ENCODE results near the gene VAV3. TPM values are rescaled to one million over a fixed set of nuclear protein-coding genes. Genes with fewer than 3 reads are reported as not detected.

The VAV3 gene
- total and polyA plus RNA-seq, 2 of the 8 experiments (the other 6 are each of a cell fraction or from before 2014, with no cell fraction given): 2.9 to 7.9 TPM

DNA sequence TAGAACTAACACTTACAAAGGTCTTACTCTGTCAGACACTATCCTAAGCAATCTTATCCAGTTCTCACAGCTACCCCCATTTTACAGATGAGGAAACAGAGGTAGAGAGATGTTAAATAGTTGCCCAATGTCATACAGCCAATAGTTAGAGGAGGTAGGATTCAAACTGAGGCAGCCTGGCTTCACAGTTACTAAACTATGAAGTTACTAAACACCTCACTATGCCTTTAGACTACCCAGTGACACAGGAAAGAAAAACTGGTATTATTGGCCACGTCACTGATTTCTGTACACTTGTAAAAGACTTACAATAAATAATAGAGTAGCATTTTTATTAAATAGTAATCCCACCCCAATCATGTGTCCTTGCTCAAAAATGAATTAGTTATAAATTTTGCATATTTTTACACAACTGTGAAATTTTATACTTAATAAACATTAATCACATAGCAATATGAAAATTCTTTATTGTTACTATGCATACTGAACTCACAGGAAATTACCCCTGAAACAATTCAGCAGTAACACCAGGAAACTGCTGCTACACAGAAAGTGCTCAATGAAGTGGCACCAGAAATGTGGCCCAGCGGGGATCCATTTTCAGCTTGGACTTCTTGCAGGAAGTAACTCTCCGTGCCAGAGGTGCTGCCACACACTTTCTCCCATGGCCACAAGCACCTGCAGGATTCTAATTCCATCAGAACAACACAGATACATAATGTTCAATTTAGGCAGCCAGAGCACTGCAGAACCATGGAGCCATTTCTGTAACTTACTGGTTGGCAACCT is 69.4 kb downstream of the VAV3 start:
- H3K23ac ChIP-seq (ENCODE audit: insufficient read length): no peak overlapping the region
- no peak overlapping the region for H2BK20ac ChIP-seq (ENCODE audit: low read length)
- no peak for FAIRE-seq
- no peak overlapping the region for H3K4me2 ChIP-seq (ENCODE audit: insufficient read depth in 1 of 2, low read depth in 2 of 2, low read length in 2 of 2)
- H3K9me3 ChIP-seq (ENCODE audit: insufficient read depth in 2 of 2, low read depth in 1 of 2, low read length in 1 of 2): peaks cover 0 to 8% of the 10 kb centered on the region in 2 experiments; a peak in 2 of 4 replicates
- no peaks in the 10 kb centered on the region for H3K27me3 ChIP-seq (replicated peaks in 1 of 4; ENCODE audit: control insufficient read depth in 3 of 4, extremely low read depth in 1 of 4, insufficient read depth in 3 of 4, low read length in 3 of 4)
- H3K23me2 ChIP-seq (ENCODE audit: low read depth, low read length): no peaks in the 10 kb centered on the region
- H3K14ac ChIP-seq (ENCODE audit: insufficient read length): no peak overlapping the region
- no peak overlapping the region for H2AK5ac ChIP-seq (ENCODE audit: low read depth, low read length)
- H3K79me2 ChIP-seq (ENCODE audit: control insufficient read depth in 1 of 2, insufficient read depth in 2 of 2, low read length in 2 of 2): no peaks in the 10 kb centered on the region
- no peak overlapping the region for H2AFZ ChIP-seq (ENCODE audit: low read length)
- no peak overlapping the region for H2BK5ac ChIP-seq (ENCODE audit: low read depth, low read length)
- H4K20me1 ChIP-seq (replicated peaks in 1 of 2; ENCODE audit: control insufficient read depth in 1 of 2, insufficient read depth in 2 of 2, low read length in 2 of 2): no peaks in the 10 kb centered on the region
- H3K18ac ChIP-seq (ENCODE audit: extremely low read depth, low read length): no peak overlapping the region
- no peaks in the 10 kb centered on the region for H3K36me3 ChIP-seq (ENCODE audit: control insufficient read depth in 2 of 4, insufficient read depth in 4 of 4, low read length in 3 of 4)
- no peak overlapping the region for H4K5ac ChIP-seq (ENCODE audit: insufficient read length, low read depth, low read length)
- no peak overlapping the region for H2BK120ac ChIP-seq (replicated peaks; ENCODE audit: low read depth, low read length)
- no peak for DNase-seq (ENCODE audit: low read depth in 1 of 2, low spot score in 2 of 2)
- H3K27ac ChIP-seq (ENCODE audit: low read depth, low read length): no peak overlapping the region
- H4K8ac ChIP-seq (ENCODE audit: extremely low read depth, insufficient read depth, low read length): no peak overlapping the region
- ChIA-PET POLR2A (ENCODE audit: partially characterized antibody) (interaction anchor here (0.5 to 0.7 kb wide), 2 partner anchors 45 to 165 kb away, joined by 3 read pairs; no protein-coding TSS in a partner anchor), CTCF (ENCODE audit: partially characterized antibody) (interaction anchor here (1.0 to 1.3 kb wide), 2 partner anchors 13 to 16 kb away, joined by 3 read pairs; no protein-coding TSS in a partner anchor)
- H3K4ac ChIP-seq (replicated peaks; ENCODE audit: insufficient read length, low read depth, low read length): no peak overlapping the region
- H3K79me1 ChIP-seq (ENCODE audit: low read depth, low read length): no peaks in the 10 kb centered on the region
- 55% methylated on average over 3 of the region's 3 CpGs; no CpG with 5 or more reads in 1 of the 2 experiments for WGBS, 2 experiments (ENCODE audit: extremely low coverage in 1 of 2, insufficient coverage in 1 of 2, insufficient read length in 1 of 2, insufficient replicate concordance in 2 of 2, low coverage in 1 of 2, low lambda C conversion rate in 2 of 2, missing lambda C conversion rate in 1 of 2)
- no peak overlapping the region for H3K4me3 ChIP-seq (ENCODE audit: extremely low read depth in 1 of 4, insufficient read depth in 2 of 4, low read depth in 3 of 4, low read length in 4 of 4)
- no peak overlapping the region for H3K9ac ChIP-seq (replicated peaks in 1 of 4; ENCODE audit: extremely low read depth in 1 of 4, low read depth in 3 of 4, low read length in 3 of 4)
- H2BK12ac ChIP-seq (ENCODE audit: low read depth, low read length): no peak overlapping the region
- no peak overlapping the region for H2BK15ac ChIP-seq (ENCODE audit: low read length)
- H3K56ac ChIP-seq (replicated peaks; ENCODE audit: insufficient read length, low read depth, low read length): no peak overlapping the region
- TF ChIP-seq BCL11A (IDR thresholded peaks at IDR 0.05; ENCODE audit: low read depth in 2 of 2, low read length in 2 of 2): no peak
- no peak for TF ChIP-seq NANOG (IDR thresholded peaks at IDR 0.05; ENCODE audit: insufficient read depth, low read depth, low read length, poor library complexity, severe bottlenecking)
- no peak for TF ChIP-seq TAF7 (optimal IDR thresholded peaks at IDR 0.05; ENCODE audit: borderline replicate concordance, low read depth, low read length)
- no peak for TF ChIP-seq FOSL1 (IDR thresholded peaks at IDR 0.05; ENCODE audit: insufficient read depth, low read depth, low read length)
- TF ChIP-seq ZNF274 (IDR thresholded peaks at IDR 0.05; ENCODE audit: borderline replicate concordance, extremely low read depth, low read length): no peak
- no peak overlapping the region for H4K91ac ChIP-seq (replicated peaks; ENCODE audit: insufficient read length, low read length)
- peaks cover 0 to 2% (median 1%) of the 10 kb centered on the region in 4 experiments; a peak in 3 of 7 replicates for H3K4me1 ChIP-seq (replicated peaks in 1 of 4; ENCODE audit: control insufficient read depth in 3 of 4, insufficient read depth in 4 of 4, low read length in 3 of 4)
